Upper lobe of left lung (tissue), 6 donors: ENCODE measurements around the gene PHF23. TPM values are rescaled to one million over a fixed set of nuclear protein-coding genes. Genes with fewer than 3 reads are reported as not detected.
A peak's percentile ranks its signal among the peaks of the same experiment; 100 is the strongest.

Experiments used
- ATAC-seq, 2 donors: fragments of 200-7000 bp; cut with Tn5 transposase; one replicate each; pipeline ENCODE4 v1.9.1; 2022; ENCODE audit warnings: mild to moderate bottlenecking in 2 of 2, moderate library complexity in 2 of 2; ENCODE audit not compliant: low FRiP score in 2 of 2
- DNase-seq, 2 donors: peaks; one replicate each; pipeline ENCODE4 v3.0.0-alpha.2; 2019 to 2020
- H3K27ac ChIP-seq, 4 donors: fragments of 200-600 bp; sonication (generic); one replicate each; pipeline ENCODE4 v1.5.1; 2016 to 2019
- H3K27me3 ChIP-seq, 4 donors: fragments of 200-600 bp; sonication (generic); one replicate each; pipeline ENCODE4 v1.5.1; 2017 to 2019
- H3K36me3 ChIP-seq, 4 donors: fragments of 200-600 bp; sonication (generic); one replicate each; pipeline ENCODE4 v1.5.1; 2016 to 2019
- H3K4me1 ChIP-seq, 4 donors: fragments of 200-600 bp; sonication (generic); one replicate each; pipeline ENCODE4 v1.5.1; 2018 to 2019
- H3K4me3 ChIP-seq, 4 donors: fragments of 200-600 bp; sonication (generic); one replicate each; pipeline ENCODE4 v1.5.1; 2017 to 2019; ENCODE audit warnings: mild to moderate bottlenecking in 2 of 4, moderate library complexity in 1 of 4
- H3K9me3 ChIP-seq, 4 donors: fragments of 200-600 bp; sonication (generic); one replicate each; pipeline ENCODE4 v1.5.1; 2018 to 2019
- EP300 ChIP-seq, 4 donors: sonication (generic); formaldehyde crosslinking; IDR thresholded peaks; one replicate each; pipeline ENCODE4 v1.5.1; 2017; ENCODE audit warnings: antibody characterized with exemption in 4 of 4, control low read depth in 2 of 4
- POLR2A ChIP-seq, 4 donors: fragments of 450-650 bp; IDR thresholded peaks; one replicate each; pipeline ENCODE4 v1.5.1; 2016 to 2017; ENCODE audit warnings: antibody characterized with exemption in 4 of 4, mild to moderate bottlenecking in 2 of 4
- POLR2AphosphoS5 ChIP-seq, 2 donors: sonication (generic); formaldehyde crosslinking; IDR thresholded peaks; one replicate each; pipeline ENCODE4 v1.5.1; 2017; ENCODE audit warnings: antibody characterized with exemption in 2 of 2
- WGBS, 2 donors: methylation state at CpG; one replicate each; pipeline ENCODE4 v1.1.5; 2017 to 2018; 5-methylcytosine and 5-hydroxymethylcytosine counted together
- small RNA-seq, 4 donors: library from RNA; depleted of rRNA; stranded (forward); fragments of <200 nt; gene quantifications; one replicate each; pipeline ENCODE3, GENCODE V24; 2016
- total RNA-seq, 6 donors: library from RNA; depleted of rRNA in 4 of 6; stranded (reverse); fragments of >200 nt in 4 of 6; gene quantifications; one replicate each; pipeline versions ENCODE4 v1.1.0 to v1.2.1, GENCODE V29; 2016 to 2021
- TF ChIP-seq, protein P1 (sequence below), 6 experiments: fragments of 450-650 bp in 4 of 6; fragments of 200-600 bp in 2 of 6; sonication (generic) in 2 of 6; IDR thresholded peaks; one replicate each; pipeline ENCODE4 v1.5.1; 2016 to 2019; ENCODE audit warnings: antibody characterized with exemption in 6 of 6
- donor health status: DM: no; HTN: no; CAD: no; lungs with moderate emphysema.
- donor health status: DM: no; HTN: yes; CAD: no; lungs with severe emphysema.

The PHF23 gene
- total RNA-seq, 6 donors from 2014 or later, result 25.4 to 54.5 (median 31.2) TPM

DNA sequence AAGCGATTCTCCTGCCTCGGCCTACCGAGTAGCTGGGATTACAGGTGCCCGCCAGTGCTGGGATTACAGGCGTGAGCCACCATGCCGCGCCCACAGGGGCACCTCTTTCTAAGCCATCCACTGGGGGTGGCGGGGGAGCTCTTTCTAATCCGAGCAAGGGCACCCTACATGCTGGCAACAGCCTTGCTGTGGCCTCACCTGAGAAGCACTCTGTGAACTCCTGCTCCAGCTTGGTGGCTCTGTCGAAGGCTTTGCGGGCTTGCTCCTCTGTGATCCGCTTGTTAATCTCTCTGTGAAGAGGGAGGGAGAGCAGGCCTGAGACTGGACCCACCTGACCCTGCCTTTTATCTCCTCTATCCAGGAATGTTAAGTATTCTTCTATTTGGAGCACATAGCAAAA, 48.2 kb downstream of the PHF23 start:
- DNase-seq, result no peak
- Histone ChIP-seq H3K36me3 (peaks cover 0 to 54% (median 30%) of the 10 kb centered on the region in 4 donors), H3K4me1 (peaks cover 0 to 3% (median 0%) of the 10 kb centered on the region in 4 donors), H3K27ac (no peak overlapping the region), H3K27me3 (no peaks in the 10 kb centered on the region), H3K9me3 (no peaks in the 10 kb centered on the region), H3K4me3 (no peak overlapping the region)
- no peak for ATAC-seq
- 88 to 96% methylated on average over 4 to 12 of the region's 12 CpGs for WGBS, 2 donors
- TF ChIP-seq EP300 (IDR thresholded peaks at IDR 0.05), result no peak
- no peak for TF ChIP-seq POLR2A (IDR thresholded peaks at IDR 0.05)
- TF ChIP-seq, protein P1, sequence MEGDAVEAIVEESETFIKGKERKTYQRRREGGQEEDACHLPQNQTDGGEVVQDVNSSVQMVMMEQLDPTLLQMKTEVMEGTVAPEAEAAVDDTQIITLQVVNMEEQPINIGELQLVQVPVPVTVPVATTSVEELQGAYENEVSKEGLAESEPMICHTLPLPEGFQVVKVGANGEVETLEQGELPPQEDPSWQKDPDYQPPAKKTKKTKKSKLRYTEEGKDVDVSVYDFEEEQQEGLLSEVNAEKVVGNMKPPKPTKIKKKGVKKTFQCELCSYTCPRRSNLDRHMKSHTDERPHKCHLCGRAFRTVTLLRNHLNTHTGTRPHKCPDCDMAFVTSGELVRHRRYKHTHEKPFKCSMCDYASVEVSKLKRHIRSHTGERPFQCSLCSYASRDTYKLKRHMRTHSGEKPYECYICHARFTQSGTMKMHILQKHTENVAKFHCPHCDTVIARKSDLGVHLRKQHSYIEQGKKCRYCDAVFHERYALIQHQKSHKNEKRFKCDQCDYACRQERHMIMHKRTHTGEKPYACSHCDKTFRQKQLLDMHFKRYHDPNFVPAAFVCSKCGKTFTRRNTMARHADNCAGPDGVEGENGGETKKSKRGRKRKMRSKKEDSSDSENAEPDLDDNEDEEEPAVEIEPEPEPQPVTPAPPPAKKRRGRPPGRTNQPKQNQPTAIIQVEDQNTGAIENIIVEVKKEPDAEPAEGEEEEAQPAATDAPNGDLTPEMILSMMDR (IDR thresholded peaks at IDR 0.05), result no peak
- no peak for TF ChIP-seq POLR2AphosphoS5 (IDR thresholded peaks at IDR 0.05)

- DNase-seq (no peak), ATAC-seq (peak in 1 of 2 donors; percentile 3)
- H3K27me3 ChIP-seq, result no peaks in the 10 kb centered on the region
- TF ChIP-seq EP300 (IDR thresholded peaks at IDR 0.05) (no peak), POLR2A (IDR thresholded peaks at IDR 0.05) (no peak), POLR2AphosphoS5 (IDR thresholded peaks at IDR 0.05) (no peak)
- TF ChIP-seq, protein P1 (IDR thresholded peaks at IDR 0.05), result no peak
- H3K9me3 ChIP-seq, result no peaks in the 10 kb centered on the region
- peaks cover 0 to 47% (median 23%) of the 10 kb centered on the region in 4 donors for H3K36me3 ChIP-seq
- no peak overlapping the region for H3K27ac ChIP-seq
- WGBS, 2 donors, result 85 to 89% methylated on average over 13 of the region's 14 CpGs
- H3K4me1 ChIP-seq, result peaks cover 0 to 3% (median 0%) of the 10 kb centered on the region in 4 donors
- no peak overlapping the region for H3K4me3 ChIP-seq
These were observed 48.9 kb downstream of the PHF23 start for GRCh38 chr17:7190276-7190917.

GRCh38 chr17:7186241-7186640, 53.0 kb downstream of the PHF23 start:
- Histone ChIP-seq H3K27ac (no peak overlapping the region), H3K27me3 (no peaks in the 10 kb centered on the region), H3K4me3 (no peak overlapping the region), H3K36me3 (peaks cover 0 to 13% (median 5%) of the 10 kb centered on the region in 4 donors), H3K9me3 (no peaks in the 10 kb centered on the region), H3K4me1 (peaks cover 0 to 8% (median 6%) of the 10 kb centered on the region in 4 donors)
- no peak for DNase-seq
- no peak for ATAC-seq
- no peak for TF ChIP-seq POLR2AphosphoS5 (IDR thresholded peaks at IDR 0.05)
- TF ChIP-seq, protein P1 (IDR thresholded peaks at IDR 0.05), result no peak
- 57 to 59% methylated on average over 7 of the region's 7 CpGs for WGBS, 2 donors

Small RNA genes lying within 50 kb of the gene (small RNA-seq; reads per million reads assigned to genes)
- 0 reads per million in 4 donors for gene AC120057.4
- 8.0 to 13.9 (median 11.2) reads per million in 4 donors for gene MIR324
- gene RF00019, result 0 reads per million in 4 donors

Other genes starting within 250 kb of the PHF23 start
- gene ALOX12, start 243.4 kb downstream of the PHF23 start, total RNA-seq, result 1 to 10 TPM in 2 of 6 donors, under 1 TPM in 4; 0.26 to 3.1 (median 0.46) TPM
- 100 to 1,000 TPM in 5 of 6 donors, 10 to 100 TPM in 1; 85.9 to 304 (median 175) TPM for gene RNASEK, start 226.8 kb downstream of the PHF23 start, total RNA-seq
- 10 to 100 TPM in 3 of 6 donors, 1 to 10 TPM in 3; 2.1 to 83.1 (median 9.4) TPM for gene BCL6B, start 216.4 kb downstream of the PHF23 start, total RNA-seq
- 10 to 100 TPM in 4 of 6 donors, 1 to 10 TPM in 2; 2.3 to 26.2 (median 10.7) TPM for gene SLC16A13, start 203.4 kb downstream of the PHF23 start, total RNA-seq
- 10 to 100 TPM in 2 of 6 donors, 1 to 10 TPM in 4; 2.7 to 35.0 (median 6.1) TPM for gene SLC16A11, start 195.4 kb downstream of the PHF23 start, total RNA-seq
- gene CLEC10A, start 159.2 kb downstream of the PHF23 start, total RNA-seq, result 10 to 100 TPM in 2 of 6 donors, 1 to 10 TPM in 2, under 1 TPM in 2; 0.76 to 16.8 (median 5.1) TPM
- gene ASGR2, start 124.6 kb downstream of the PHF23 start, total RNA-seq, result 1 to 10 TPM in 5 of 6 donors, under 1 TPM in 1; 0.98 to 3.9 (median 1.8) TPM
- 10 to 100 TPM in 1 of 6 donors, 1 to 10 TPM in 4, not detected in 1; 1.1 to 11.5 (median 6.8) TPM for gene ASGR1, start 60.1 kb downstream of the PHF23 start, total RNA-seq
- 10 to 100 TPM; 10.5 to 32.5 (median 19.4) TPM for gene DLG4, start 19.6 kb downstream of the PHF23 start, total RNA-seq
- gene ACADVL, start 19.5 kb downstream of the PHF23 start, total RNA-seq, result 1,000 to 10,000 TPM in 2 of 6 donors, 100 to 1,000 TPM in 4; 377 to 1,449 (median 553) TPM
- gene DVL2, start 4.9 kb downstream of the PHF23 start, total RNA-seq, result 10 to 100 TPM; 40.4 to 70.2 (median 42.4) TPM
- gene GABARAP, start 3.0 kb upstream of the PHF23 start, total RNA-seq, result 100 to 1,000 TPM; 381 to 631 (median 601) TPM
- gene CTDNEP1, start 12.3 kb upstream of the PHF23 start, total RNA-seq, result 100 to 1,000 TPM in 2 of 6 donors, 10 to 100 TPM in 4; 62.9 to 139 (median 75.0) TPM
- 10 to 100 TPM in 5 of 6 donors, 1 to 10 TPM in 1; 5.2 to 36.3 (median 21.0) TPM for gene ELP5, start 12.8 kb upstream of the PHF23 start, total RNA-seq
- 100 to 1,000 TPM in 5 of 6 donors, 10 to 100 TPM in 1; 57.6 to 201 (median 137) TPM for gene CLDN7, start 23.0 kb upstream of the PHF23 start, total RNA-seq
- 1 to 10 TPM; 1.0 to 5.2 (median 1.2) TPM for gene SLC2A4, start 42.3 kb upstream of the PHF23 start, total RNA-seq
- 1 to 10 TPM in 3 of 6 donors, under 1 TPM in 2, not detected in 1; 0.14 to 2.2 (median 1.2) TPM for gene YBX2, start 55.2 kb upstream of the PHF23 start, total RNA-seq
- gene EIF5A, start 68.2 kb upstream of the PHF23 start, total RNA-seq, result 100 to 1,000 TPM in 5 of 6 donors, 10 to 100 TPM in 1; 84.9 to 303 (median 207) TPM
- gene GPS2, start 75.9 kb upstream of the PHF23 start, total RNA-seq, result 100 to 1,000 TPM in 2 of 6 donors, 10 to 100 TPM in 4; 55.2 to 109 (median 95.7) TPM
- gene NEURL4, start 89.9 kb upstream of the PHF23 start, total RNA-seq, result 10 to 100 TPM; 14.2 to 77.5 (median 37.5) TPM
- gene ACAP1, start 97.1 kb upstream of the PHF23 start, total RNA-seq, result 100 to 1,000 TPM in 1 of 6 donors, 10 to 100 TPM in 4, 1 to 10 TPM in 1; 8.5 to 114 (median 22.8) TPM
- 10 to 100 TPM in 3 of 6 donors, 1 to 10 TPM in 3; 5.2 to 13.8 (median 10.5) TPM for gene KCTD11, start 112.7 kb upstream of the PHF23 start, total RNA-seq
- gene TMEM95, start 115.7 kb upstream of the PHF23 start, total RNA-seq, result 1 to 10 TPM in 1 of 6 donors, not detected in 5; 1.0 TPM
- 10 to 100 TPM in 1 of 6 donors, 1 to 10 TPM in 5; 5.8 to 16.8 (median 8.2) TPM for gene TNK1, start 141.6 kb upstream of the PHF23 start, total RNA-seq
- 10 to 100 TPM; 20.6 to 64.5 (median 37.7) TPM for gene PLSCR3, start 155.1 kb upstream of the PHF23 start, total RNA-seq
- 10 to 100 TPM; 21.6 to 65.0 (median 52.6) TPM for gene TMEM256, start 164.6 kb upstream of the PHF23 start, total RNA-seq
- gene NLGN2, start 168.4 kb upstream of the PHF23 start, total RNA-seq, result 10 to 100 TPM in 3 of 6 donors, 1 to 10 TPM in 3; 3.8 to 16.8 (median 8.9) TPM
- gene SPEM1, start 180.9 kb upstream of the PHF23 start, total RNA-seq, result not detected
- gene SPEM2, start 186.2 kb upstream of the PHF23 start, total RNA-seq, result not detected
- gene SPEM3, start 189.4 kb upstream of the PHF23 start, total RNA-seq, result not detected
- 10 to 100 TPM in 5 of 6 donors, 1 to 10 TPM in 1; 9.7 to 14.3 (median 13.1) TPM for gene TMEM102, start 196.0 kb upstream of the PHF23 start, total RNA-seq
- gene FGF11, start 200.1 kb upstream of the PHF23 start, total RNA-seq, result 1 to 10 TPM in 2 of 6 donors, under 1 TPM in 3, not detected in 1; 0.15 to 2.0 (median 0.57) TPM
- 10 to 100 TPM in 1 of 6 donors, 1 to 10 TPM in 5; 1.9 to 11.5 (median 7.0) TPM for gene CHRNB1, start 205.6 kb upstream of the PHF23 start, total RNA-seq
- 10 to 100 TPM; 54.4 to 90.1 (median 74.2) TPM for gene ZBTB4, start 240.2 kb upstream of the PHF23 start, total RNA-seq
- gene SLC35G6, start 242.0 kb upstream of the PHF23 start, total RNA-seq, result not detected
- 100 to 1,000 TPM in 4 of 6 donors, 10 to 100 TPM in 2; 79.5 to 139 (median 112) TPM for gene POLR2A, start 244.9 kb upstream of the PHF23 start, total RNA-seq